Left cardiac atrium (tissue), 4 donors: ENCODE data around the gene SAMD5. TPM values are rescaled to one million over a fixed set of nuclear protein-coding genes. Genes with fewer than 3 reads are reported as not detected.

Experiments
- ATAC-seq, 2 donors: fragments of 200-7000 bp; cut with Tn5 transposase; one replicate each; pipeline ENCODE4 v1.9.1; 2020; ENCODE audit warnings: mild to moderate bottlenecking in 2 of 2, moderate library complexity in 2 of 2
- DNase-seq: peaks from one replicate; pipeline ENCODE4 v3.0.0-alpha.2; 2020
- intact Hi-C, 2 donors: fragments of 100-400 bp; cut with DNase I; formaldehyde crosslinking; loops; one replicate each; pipeline versions ENCODE4 v1.14.1 to v1.15.1; 2022 to 2023
- long read RNA-seq: library from polyadenylated mRNA; unstranded; transcript quantifications from one replicate; pipeline ENCODE4 v2.0.0, GENCODE V29; 2021
- total RNA-seq, 2 donors: library from RNA; stranded (reverse); fragmentation: NEBNext Ultra II Directional; extraction: Animal tissue kit (Norgen Biotek cat#: 25700); gene quantifications; one replicate each; pipeline ENCODE4 v1.2.1, GENCODE V29; 2021
- donor health status: DM: no; HTN: yes; CAD: no.
- donor health status: DM: no; HTN: yes; CAD: no; lungs with severe emphysema.
- donor health status: DM: yes; HTN: yes; CAD: no.
- donor health status: Dilated cardiomyopathy.

SAMD5 gene
- total RNA-seq = 1 to 10 TPM; 1.6 to 2.1 TPM
- long read RNA-seq, partial matches to known transcripts = 0 of 1 reads
- long read RNA-seq, other reads (novel, unspliced or antisense) = 1 of 1 reads

DNA sequence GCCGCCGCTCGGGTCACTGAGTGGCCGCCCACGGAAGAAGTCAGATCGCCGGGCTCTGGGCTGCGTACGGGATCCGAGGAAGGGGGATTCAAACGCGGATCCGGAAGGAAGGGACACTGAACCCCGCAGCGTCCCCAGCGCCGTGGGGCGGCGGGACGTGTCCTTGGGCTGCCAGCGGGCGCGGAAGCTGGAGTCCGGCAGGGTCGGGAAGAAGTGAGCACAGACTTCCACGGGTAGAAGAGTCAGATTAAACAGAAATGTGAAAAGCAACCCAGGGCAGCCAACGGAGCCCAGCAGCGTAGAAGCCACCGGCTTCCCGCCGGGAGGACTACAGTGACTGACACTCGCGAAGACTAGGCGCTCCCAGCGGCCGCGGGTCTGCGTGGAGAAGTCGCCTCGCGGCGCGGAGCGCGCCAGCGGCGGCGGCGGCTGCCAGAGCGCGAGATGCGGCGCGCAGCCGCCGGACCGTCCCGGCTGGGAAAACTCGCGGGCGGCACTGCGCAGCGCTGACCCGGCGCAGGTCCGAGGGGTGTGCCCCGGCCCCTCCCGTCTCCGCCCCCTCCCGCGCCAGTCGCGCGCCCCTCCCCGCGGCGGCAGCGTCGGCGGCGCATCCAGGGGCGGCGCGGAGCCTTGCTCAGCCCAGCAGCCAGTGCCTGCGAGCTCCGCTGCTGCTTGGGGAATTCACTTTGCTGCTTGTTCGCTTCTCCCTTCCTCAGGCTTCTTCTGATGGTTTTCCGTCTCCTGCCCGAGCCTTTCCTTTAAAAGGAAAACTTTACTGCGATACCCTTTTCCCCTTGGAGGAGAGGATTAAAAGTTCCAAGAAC lies at the start of gene SAMD5:
Gene SAMD5 (plus strand): TSS at position 649 of the 824 bp plus-strand sequence. CDS start 239 bp downstream, outside the sequence.
- peak; percentile 68 for DNase-seq
- intact Hi-C loops = loop anchor here (1.0 to 5.0 kb wide), 3 partner anchors 143 to 659 kb away; no protein-coding TSS in a partner anchor
- ATAC-seq = peak; percentile 88 to 95

GRCh38 chr6:147459780-147460179 lies 48.7 kb upstream of the SAMD5 start:
- DNase-seq (no peak), ATAC-seq (no peak)
- intact Hi-C loops = no loop called here

DNA sequence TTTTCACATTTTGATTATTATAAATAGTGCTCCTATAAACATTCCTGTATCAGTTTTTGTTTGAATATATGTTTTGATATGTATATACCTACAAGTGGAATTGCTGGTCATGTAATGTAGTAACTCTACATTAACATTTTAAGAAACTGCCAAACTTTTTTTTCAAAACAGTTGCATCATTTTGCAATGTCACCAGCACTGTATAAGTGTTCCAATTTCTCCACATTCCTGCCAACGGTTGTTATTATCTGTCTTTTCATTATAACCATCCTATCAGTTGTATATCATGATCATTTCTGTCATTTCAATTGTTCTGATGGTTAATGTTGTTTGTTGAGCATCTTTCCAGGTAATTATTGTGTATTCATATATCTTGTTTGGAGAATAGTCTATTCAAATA lies 44.8 kb upstream of the SAMD5 start:
- ATAC-seq (no peak), DNase-seq (no peak)
- intact Hi-C loops = no loop called here

DNA sequence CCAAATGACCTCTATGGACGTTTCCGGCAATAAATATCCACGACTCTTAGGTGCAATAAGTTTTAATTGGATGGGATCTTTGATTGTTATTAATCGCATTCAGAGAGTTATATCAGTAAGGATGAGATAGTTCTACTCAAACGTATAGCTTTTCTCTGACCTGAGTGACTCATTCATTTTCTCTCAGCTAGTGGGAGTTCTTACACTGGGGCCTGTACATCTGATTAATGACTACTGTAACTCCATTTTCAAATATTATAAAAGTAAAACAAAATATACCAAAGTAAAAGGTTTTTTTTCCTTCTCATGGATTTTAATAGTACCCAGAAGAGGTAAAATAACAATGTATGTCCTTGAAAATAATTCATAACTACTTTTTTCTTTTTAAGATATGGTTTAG lies 41.1 kb upstream of the SAMD5 start:
- intact Hi-C loops = no loop called here
- ATAC-seq (no peak), DNase-seq (no peak)

DNA sequence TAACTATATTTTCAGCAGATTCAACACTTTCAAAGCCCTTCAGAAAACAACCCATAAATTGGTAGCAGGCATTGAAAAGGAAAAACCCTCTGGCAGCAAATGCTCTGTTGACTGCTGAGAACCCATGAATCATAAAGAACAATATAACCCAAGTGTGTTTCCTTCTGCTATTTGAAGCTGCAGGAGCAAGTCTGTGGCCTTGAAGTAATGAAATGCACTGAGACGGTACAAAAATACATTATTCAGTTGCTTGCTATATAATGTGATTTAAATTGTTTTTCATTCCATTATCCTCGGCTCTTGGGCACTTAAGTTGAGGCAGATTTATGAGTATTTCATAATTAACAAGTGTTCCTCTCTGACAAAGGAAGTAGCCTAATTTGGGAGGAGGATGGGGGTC lies 40.6 kb upstream of the SAMD5 start:
- ATAC-seq = no peak
- intact Hi-C loops = no loop called here
- DNase-seq = no peak

- DNase-seq = no peak
- intact Hi-C loops = no loop called here
- ATAC-seq = no peak
Measured at GRCh38 chr6:147468634-147469033, 39.9 kb upstream of the SAMD5 start.

- no peak for ATAC-seq
- no peak for DNase-seq
- intact Hi-C loops = no loop called here
Measured at GRCh38 chr6:147479857-147480256, 28.6 kb upstream of the SAMD5 start.

DNA sequence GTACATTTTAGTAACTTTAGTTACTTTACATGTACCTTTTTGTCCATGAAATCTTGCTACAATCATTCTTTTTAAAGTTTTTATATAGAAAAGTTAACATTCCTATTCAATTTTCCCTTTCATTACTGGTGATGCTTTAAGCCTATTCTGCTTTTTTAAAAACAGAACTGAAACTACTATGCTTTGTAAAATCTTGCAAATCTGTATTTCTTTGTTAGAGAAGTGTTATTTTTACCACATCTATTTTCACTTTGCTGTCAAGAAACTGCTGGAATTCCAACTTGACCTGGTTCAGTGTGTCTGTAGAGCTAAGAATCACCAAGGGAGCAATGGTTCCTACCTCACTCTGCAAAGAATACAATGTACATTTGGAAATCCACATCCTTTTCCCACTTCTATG lies 21.8 kb upstream of the SAMD5 start:
- intact Hi-C loops = no loop called here
- ATAC-seq (no peak), DNase-seq (no peak)

DNA sequence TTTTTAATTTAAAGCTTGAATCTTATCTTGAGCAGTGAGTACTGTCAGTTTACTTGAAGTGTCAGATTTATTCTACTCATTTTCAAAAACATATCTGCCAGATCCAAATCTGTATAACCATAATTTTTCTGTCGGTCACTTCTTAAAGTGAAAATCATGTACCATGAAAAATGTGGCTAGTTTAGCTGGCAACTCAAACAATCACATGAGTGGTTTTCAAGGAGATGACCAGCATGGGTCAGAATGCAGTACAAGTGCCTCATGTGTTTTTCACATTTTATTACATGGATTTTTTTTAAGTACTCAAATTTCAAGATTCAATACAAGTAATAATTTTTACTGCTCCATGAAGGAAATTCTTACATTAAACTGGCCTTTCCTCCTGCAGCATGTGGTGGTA lies 11.0 kb upstream of the SAMD5 start:
- ATAC-seq (no peak), DNase-seq (no peak)
- intact Hi-C loops = no loop called here

DNA sequence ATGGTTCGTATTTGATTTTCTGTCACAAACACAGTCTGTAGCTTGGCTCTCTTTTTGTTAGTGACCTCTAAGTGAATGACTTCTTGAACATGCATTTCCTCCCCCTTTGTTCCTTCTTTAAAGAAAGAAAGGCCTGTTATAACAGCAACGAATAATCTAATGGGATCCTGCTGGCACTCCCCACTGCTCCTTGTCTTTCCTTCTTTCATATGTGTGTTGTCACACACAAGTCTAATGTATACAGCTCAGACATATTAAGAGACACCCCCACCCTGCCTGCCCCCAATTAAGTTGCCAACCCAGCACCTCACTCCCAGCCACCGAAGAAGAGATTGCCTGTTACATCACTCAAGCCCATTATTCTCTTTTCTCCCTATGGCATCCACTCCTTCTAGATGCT lies 4.9 kb upstream of the SAMD5 start:
- DNase-seq (no peak), ATAC-seq (no peak)
- intact Hi-C loops = no loop called here

GRCh38 chr6:147504848-147505247 lies 3.6 kb upstream of the SAMD5 start:
- no peak for DNase-seq
- intact Hi-C loops = loop anchor here in 1 of 2 donors (5.0 kb wide), 2 partner anchors 147 to 662 kb away; no protein-coding TSS in a partner anchor
- no peak for ATAC-seq

GRCh38 chr6:147506704-147507114 lies 1.8 kb upstream of the SAMD5 start:
- ATAC-seq (peak; percentile 64 to 67), DNase-seq (peak; percentile 79)
- intact Hi-C loops = loop anchor here (1.0 to 5.0 kb wide), 3 partner anchors 146 to 661 kb away; no protein-coding TSS in a partner anchor

GRCh38 chr6:147507162-147508041 lies 1.1 kb upstream of the SAMD5 start:
- ATAC-seq = peak; percentile 24 to 42
- DNase-seq = peak; percentile 25
- intact Hi-C loops = loop anchor here (1.0 to 5.0 kb wide), 3 partner anchors 144 to 660 kb away; no protein-coding TSS in a partner anchor

DNA sequence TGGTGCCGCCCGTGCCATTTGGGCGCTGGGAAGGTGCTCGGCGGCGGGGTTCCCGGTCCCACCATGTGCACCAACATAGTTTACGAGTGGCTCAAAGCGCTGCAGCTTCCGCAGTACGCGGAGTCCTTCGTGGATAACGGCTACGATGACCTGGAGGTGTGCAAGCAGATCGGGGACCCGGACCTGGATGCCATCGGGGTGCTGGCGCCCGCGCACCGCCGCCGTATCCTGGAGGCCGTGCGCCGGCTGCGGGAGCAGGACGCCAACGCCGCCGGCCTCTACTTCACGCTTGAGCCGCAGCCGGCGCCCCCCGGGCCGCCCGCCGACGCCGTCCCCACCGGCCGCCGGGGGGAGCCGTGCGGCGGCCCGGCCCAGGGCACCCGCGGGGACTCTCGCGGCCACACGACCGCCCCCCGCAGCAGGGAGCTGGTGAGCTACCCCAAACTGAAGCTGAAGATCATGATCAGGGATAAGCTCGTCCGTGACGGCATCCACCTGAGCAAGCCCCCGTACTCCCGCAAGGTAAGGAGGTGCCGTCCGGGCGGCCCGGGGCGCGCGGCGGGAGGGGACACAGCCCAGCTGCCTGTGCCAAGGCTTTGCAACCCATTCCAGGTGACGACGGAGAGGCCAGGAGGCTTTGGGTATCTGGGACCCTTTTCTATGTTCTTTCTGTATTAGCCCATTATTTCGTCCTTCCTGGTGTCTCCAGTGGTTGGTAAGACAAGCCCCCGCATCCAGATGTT lies 547 bp downstream of the SAMD5 start:
- intact Hi-C loops = loop anchor here (1.0 to 5.0 kb wide), 3 partner anchors 142 to 658 kb away; no protein-coding TSS in a partner anchor
- DNase-seq = no peak
- peak; percentile 33 to 39 for ATAC-seq

DNA sequence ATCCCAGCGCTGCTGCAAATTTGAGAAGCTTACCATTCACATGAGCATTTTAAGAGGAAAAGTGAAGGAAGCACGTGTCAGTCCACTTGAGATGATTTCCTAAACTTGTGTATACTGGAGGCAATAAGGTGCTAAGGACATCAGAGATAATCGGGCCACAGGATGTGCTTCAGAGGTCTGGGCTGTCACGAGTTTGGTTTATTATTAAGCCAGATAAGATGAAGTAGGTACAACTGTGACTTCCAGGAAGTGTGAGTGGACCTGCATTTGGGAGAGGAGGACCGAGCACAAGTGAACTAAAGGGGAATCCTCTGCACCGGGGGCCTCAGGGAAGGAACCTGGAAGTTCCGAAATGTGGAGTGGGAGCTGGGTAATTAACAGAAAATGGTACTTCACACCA lies 1.4 kb downstream of the SAMD5 start:
- intact Hi-C loops = loop anchor here in 1 of 2 donors (5.0 kb wide), 2 partner anchors 142 to 657 kb away; no protein-coding TSS in a partner anchor
- no peak for DNase-seq
- no peak for ATAC-seq

- ATAC-seq (no peak), DNase-seq (no peak)
- intact Hi-C loops = no loop called here
Measured at GRCh38 chr6:147510929-147511590, 2.6 kb downstream of the SAMD5 start.

- DNase-seq (no peak), ATAC-seq (no peak)
- intact Hi-C loops = no loop called here
Measured at GRCh38 chr6:147514831-147515230, 6.3 kb downstream of the SAMD5 start.

GRCh38 chr6:147515327-147515726 lies 6.8 kb downstream of the SAMD5 start:
- ATAC-seq (no peak), DNase-seq (no peak)
- intact Hi-C loops = no loop called here
